Fibroblast of skin of right quadriceps (primary cell): ENCODE measurements around the gene ACSL3.

Experiments used
- DNase-seq: peaks from one replicate; pipeline ENCODE4 v3.0.0-alpha.2; 2013

ACSL3 gene

GRCh38 chr2:222883420-222883819 lies 22.6 kb downstream of the ACSL3 start:
- peak; percentile 34 for DNase-seq

GRCh38 chr2:222884114-222884771 lies 23.4 kb downstream of the ACSL3 start:
- no peak for DNase-seq

- no peak for DNase-seq
Measured at GRCh38 chr2:222884805-222885424, 24.1 kb downstream of the ACSL3 start.

GRCh38 chr2:222887124-222887523 lies 26.3 kb downstream of the ACSL3 start:
- peak; percentile 40 for DNase-seq

GRCh38 chr2:222888716-222889115 lies 27.9 kb downstream of the ACSL3 start:
- DNase-seq: no peak

GRCh38 chr2:222891890-222892289 lies 31.1 kb downstream of the ACSL3 start:
- DNase-seq: peak; percentile 27

GRCh38 chr2:222892321-222892720 lies 31.5 kb downstream of the ACSL3 start:
- peak; percentile 19 for DNase-seq

GRCh38 chr2:222892761-222893160 lies 31.9 kb downstream of the ACSL3 start:
- DNase-seq: no peak

- DNase-seq: no peak
Measured at GRCh38 chr2:222893716-222894115, 32.9 kb downstream of the ACSL3 start.

- no peak for DNase-seq
Measured at GRCh38 chr2:222895144-222895543, 34.3 kb downstream of the ACSL3 start.

GRCh38 chr2:222897898-222898297 lies 37.1 kb downstream of the ACSL3 start:
- no peak for DNase-seq

GRCh38 chr2:222899413-222900181 lies 38.8 kb downstream of the ACSL3 start:
- no peak for DNase-seq

GRCh38 chr2:222900354-222900753 lies 39.5 kb downstream of the ACSL3 start:
- peak; percentile 48 for DNase-seq

- no peak for DNase-seq
Measured at GRCh38 chr2:222902660-222903059, 41.8 kb downstream of the ACSL3 start.

- peak; percentile 58 for DNase-seq
Measured at GRCh38 chr2:222903234-222904220, 42.7 kb downstream of the ACSL3 start.

- peak; percentile 83 for DNase-seq
Measured at GRCh38 chr2:222904557-222905258, 43.9 kb downstream of the ACSL3 start.

- no peak for DNase-seq
Measured at GRCh38 chr2:222907048-222907447, 46.2 kb downstream of the ACSL3 start.

GRCh38 chr2:222907790-222908441 lies 47.1 kb downstream of the ACSL3 start:
- peak; percentile 72 for DNase-seq

GRCh38 chr2:222909286-222909685 lies 48.5 kb downstream of the ACSL3 start:
- no peak for DNase-seq

- DNase-seq: peak; percentile 65
Measured at GRCh38 chr2:222912117-222912516, 51.3 kb downstream of the ACSL3 start.

- DNase-seq: no peak
Measured at GRCh38 chr2:222912776-222913175, 51.9 kb downstream of the ACSL3 start.
